Activated CD8-positive, alpha-beta T cell treated with anti-CD3 and anti-CD28 coated beads for 36 hours (primary cell): ENCODE results near the gene NDUFB5. TPM values are rescaled to one million over a fixed set of nuclear protein-coding genes. Genes with fewer than 3 reads are reported as not detected.

Experiments used
- ATAC-seq: fragments of 200-7000 bp; cut with Tn5 transposase; one replicate; pipeline ENCODE4 v1.10.0; 2021; ENCODE audit warnings: mild to moderate bottlenecking, moderate library complexity
- CTCF ChIA-PET: fragments of 350-600 bp; sonication (Branson Sonifier 250); formaldehyde crosslinking; loops from one replicate; lab custom pipeline; 2021; ENCODE audit warnings: antibody characterized with exemption; lab: Charles Lee
- POLR2A ChIA-PET: fragments of 350-600 bp; sonication (Branson Sonifier 250); formaldehyde crosslinking; loops from one replicate; lab custom pipeline; 2021; ENCODE audit warnings: antibody characterized with exemption; lab: Charles Lee
- DNase-seq: peaks from one replicate; pipeline ENCODE4 v3.0.0-alpha.2; 2020
- H3K27ac Mint-ChIP-seq: one replicate; pipeline ENCODE4 v1.8.0; 2021; ENCODE audit warnings: mild to moderate bottlenecking, mixed read lengths
- H3K27me3 Mint-ChIP-seq: one replicate; pipeline ENCODE4 v1.8.0; 2021; ENCODE audit warnings: mixed read lengths
- H3K36me3 Mint-ChIP-seq: one replicate; pipeline ENCODE4 v1.8.0; 2021; ENCODE audit warnings: low read depth, mixed read lengths
- H3K4me1 Mint-ChIP-seq: one replicate; pipeline ENCODE4 v1.8.0; 2021; ENCODE audit warnings: low read depth, mixed read lengths
- H3K4me3 Mint-ChIP-seq: one replicate; pipeline ENCODE4 v1.8.0; 2021; ENCODE audit warnings: mild to moderate bottlenecking, moderate library complexity, mixed read lengths
- H3K9me3 Mint-ChIP-seq: one replicate; pipeline ENCODE4 v1.8.0; 2021; ENCODE audit warnings: mixed read lengths
- intact Hi-C: fragments of 100-400 bp; cut with micrococcal nuclease; formaldehyde crosslinking; loops from one replicate; pipeline ENCODE4 v1.10.0; 2022
- total RNA-seq, 2 experiments: library from RNA; stranded (reverse); gene quantifications; one replicate each; pipeline ENCODE4 v1.2.3, GENCODE V29; 2021
- TF ChIP-seq, protein P1 (sequence below): fragments of 200-600 bp; IDR thresholded peaks from one replicate; pipeline ENCODE4 v1.8.0; 2022; ENCODE audit warnings: antibody characterized with exemption, mild to moderate bottlenecking

The NDUFB5 gene
- total RNA-seq, 2 experiments from 2014 or later = 110 to 113 TPM

DNA sequence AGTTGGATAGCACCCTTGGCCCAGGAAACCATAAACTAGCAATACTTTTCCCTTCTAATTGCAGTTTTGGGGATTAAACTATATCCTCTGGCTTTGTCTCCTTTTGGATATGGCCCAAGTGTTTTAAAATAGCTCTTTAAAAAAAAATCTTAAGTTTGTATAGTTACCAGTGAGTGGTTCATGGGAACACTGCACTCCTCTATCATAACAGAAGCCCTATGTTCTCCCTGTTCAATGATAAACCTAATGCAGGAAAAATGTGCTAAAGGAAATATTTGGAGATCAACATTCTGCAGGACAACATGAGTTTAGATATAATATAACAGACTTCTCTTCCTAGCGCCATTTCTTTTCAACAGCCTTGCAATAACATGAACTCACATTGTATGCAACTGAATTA lies 13.3 kb upstream of the NDUFB5 start:
- no peak overlapping the region for H3K27ac Mint-ChIP-seq
- DNase-seq (no peak), ATAC-seq (no peak)
- TF ChIP-seq, protein P1, sequence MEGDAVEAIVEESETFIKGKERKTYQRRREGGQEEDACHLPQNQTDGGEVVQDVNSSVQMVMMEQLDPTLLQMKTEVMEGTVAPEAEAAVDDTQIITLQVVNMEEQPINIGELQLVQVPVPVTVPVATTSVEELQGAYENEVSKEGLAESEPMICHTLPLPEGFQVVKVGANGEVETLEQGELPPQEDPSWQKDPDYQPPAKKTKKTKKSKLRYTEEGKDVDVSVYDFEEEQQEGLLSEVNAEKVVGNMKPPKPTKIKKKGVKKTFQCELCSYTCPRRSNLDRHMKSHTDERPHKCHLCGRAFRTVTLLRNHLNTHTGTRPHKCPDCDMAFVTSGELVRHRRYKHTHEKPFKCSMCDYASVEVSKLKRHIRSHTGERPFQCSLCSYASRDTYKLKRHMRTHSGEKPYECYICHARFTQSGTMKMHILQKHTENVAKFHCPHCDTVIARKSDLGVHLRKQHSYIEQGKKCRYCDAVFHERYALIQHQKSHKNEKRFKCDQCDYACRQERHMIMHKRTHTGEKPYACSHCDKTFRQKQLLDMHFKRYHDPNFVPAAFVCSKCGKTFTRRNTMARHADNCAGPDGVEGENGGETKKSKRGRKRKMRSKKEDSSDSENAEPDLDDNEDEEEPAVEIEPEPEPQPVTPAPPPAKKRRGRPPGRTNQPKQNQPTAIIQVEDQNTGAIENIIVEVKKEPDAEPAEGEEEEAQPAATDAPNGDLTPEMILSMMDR = no peak
- no peak overlapping the region for H3K4me3 Mint-ChIP-seq
- H3K27me3 Mint-ChIP-seq = no peaks in the 10 kb centered on the region
- ChIA-PET CTCF (interaction anchor here (1.5 kb wide), 1 partner anchor 14 kb away, joined by 5 read pairs; the partner anchor contains the start of gene NDUFB5), POLR2A (no interaction called here)
- peaks cover 28% of the 10 kb centered on the region for H3K36me3 Mint-ChIP-seq
- intact Hi-C loops = no loop called here
- no peaks in the 10 kb centered on the region for H3K9me3 Mint-ChIP-seq
- H3K4me1 Mint-ChIP-seq = peaks cover 8% of the 10 kb centered on the region

DNA sequence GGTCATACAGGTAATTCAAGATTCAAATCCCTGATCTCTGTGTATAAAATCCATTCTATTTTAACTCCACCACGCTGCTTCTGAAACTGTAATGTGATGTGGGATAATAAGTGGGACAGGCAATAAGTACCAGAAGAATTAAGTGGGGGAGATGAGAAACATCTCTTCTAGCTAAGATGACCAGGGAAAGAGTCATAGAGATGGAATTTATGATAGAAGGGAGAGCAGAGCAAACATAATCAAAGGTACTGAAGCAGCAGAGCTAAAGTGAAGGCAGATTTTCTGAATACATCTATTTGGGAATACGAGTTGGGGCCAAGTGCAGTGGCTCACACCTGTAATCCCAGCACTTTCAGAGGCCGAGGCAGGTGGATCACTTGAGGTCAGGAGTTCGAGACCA lies 5.1 kb upstream of the NDUFB5 start:
- POLR2A ChIA-PET = interaction anchor here (0.6 to 1.3 kb wide), 2 partner anchors 54 to 252 kb away, joined by 3 read pairs; no protein-coding TSS in a partner anchor
- intact Hi-C loops = no loop called here
- CTCF ChIA-PET = no interaction called here
- Mint-ChIP-seq H3K27ac (no peak overlapping the region), H3K4me3 (no peak overlapping the region), H3K4me1 (peaks cover 6% of the 10 kb centered on the region), H3K36me3 (peaks cover 25% of the 10 kb centered on the region), H3K9me3 (no peaks in the 10 kb centered on the region), H3K27me3 (no peaks in the 10 kb centered on the region)
- TF ChIP-seq, protein P1 = no peak
- no peak for ATAC-seq
- no peak for DNase-seq

DNA sequence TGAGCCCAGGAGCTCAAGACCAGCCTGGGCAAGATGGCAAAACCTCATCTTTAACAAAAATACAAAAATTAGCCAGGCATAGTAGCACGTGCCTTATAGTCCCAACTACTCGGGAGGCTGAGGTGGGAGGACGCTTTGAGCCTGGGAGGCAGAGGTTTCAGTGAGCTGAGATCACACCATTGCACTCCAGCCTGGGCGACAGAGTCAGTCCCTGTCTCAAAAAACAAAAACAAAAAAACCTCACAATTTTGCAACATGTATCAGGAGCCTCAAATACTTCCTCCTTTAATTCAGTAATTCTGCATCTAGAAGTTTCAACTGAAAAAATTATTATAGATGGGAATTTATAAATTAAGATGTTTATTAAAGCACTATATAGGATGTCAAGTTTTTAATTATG lies 1.3 kb upstream of the NDUFB5 start:
- H3K4me3 Mint-ChIP-seq = peak overlapping the region; percentile 97

DNA sequence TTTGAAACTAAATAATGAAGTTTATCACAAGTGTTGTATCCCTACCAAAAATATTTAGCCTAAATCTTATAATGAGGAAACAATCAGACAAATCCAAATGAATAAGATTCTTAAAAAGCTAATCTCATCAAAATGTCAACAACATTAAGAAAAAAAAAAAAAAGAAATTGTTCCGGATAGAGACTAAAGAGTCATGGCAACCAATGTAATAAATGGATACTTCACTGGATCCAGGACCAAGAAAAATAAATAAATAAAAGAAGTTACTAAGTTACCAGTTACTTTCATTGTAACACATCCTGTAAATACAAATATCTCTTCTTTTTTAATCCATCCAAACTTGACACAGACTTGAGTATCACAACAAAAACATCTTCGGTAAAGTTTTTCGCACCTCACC lies 763 bp upstream of the NDUFB5 start:
- DNase-seq = no peak
- TF ChIP-seq, protein P1 = no peak
- Mint-ChIP-seq H3K4me3 (peak overlapping the region; percentile 97), H3K9me3 (no peaks in the 10 kb centered on the region), H3K36me3 (peaks cover 27% of the 10 kb centered on the region), H3K4me1 (peaks cover 27% of the 10 kb centered on the region), H3K27ac (peak overlapping the region; percentile 100), H3K27me3 (no peaks in the 10 kb centered on the region)
- ChIA-PET CTCF (interaction anchor here (0.8 kb wide), 2 partner anchors 14 to 240 kb away, joined by 3 read pairs; no protein-coding TSS in a partner anchor), POLR2A (interaction anchor here (0.8 to 1.4 kb wide), 3 partner anchors 50 to 533 kb away, joined by 3 read pairs; partner anchors contain the start of gene ZMAT3)
- no peak for ATAC-seq
- intact Hi-C loops = loop anchor here (5.0 kb wide), 2 partner anchors 42 to 48 kb away; partner anchors contain the start of genes ACTL6A and USP13

More for the DNA sequence above, 1.3 kb upstream of the NDUFB5 start:
- ChIA-PET CTCF (interaction anchor here (0.8 kb wide), 2 partner anchors 15 to 240 kb away, joined by 3 read pairs; no protein-coding TSS in a partner anchor), POLR2A (interaction anchor here (0.6 to 1.0 kb wide), 2 partner anchors 50 to 280 kb away, joined by 3 read pairs; partner anchors contain the start of gene ZNF639)
- intact Hi-C loops = loop anchor here (5.0 kb wide), 2 partner anchors 41 to 49 kb away; partner anchors contain the start of genes ACTL6A and USP13
- TF ChIP-seq, protein P1 = no peak
- DNase-seq (no peak), ATAC-seq (no peak)
- peaks cover 31% of the 10 kb centered on the region for H3K36me3 Mint-ChIP-seq
- H3K27me3 Mint-ChIP-seq = no peaks in the 10 kb centered on the region
- H3K4me1 Mint-ChIP-seq = peaks cover 24% of the 10 kb centered on the region
- no peaks in the 10 kb centered on the region for H3K9me3 Mint-ChIP-seq
- H3K27ac Mint-ChIP-seq = no peak overlapping the region

DNA sequence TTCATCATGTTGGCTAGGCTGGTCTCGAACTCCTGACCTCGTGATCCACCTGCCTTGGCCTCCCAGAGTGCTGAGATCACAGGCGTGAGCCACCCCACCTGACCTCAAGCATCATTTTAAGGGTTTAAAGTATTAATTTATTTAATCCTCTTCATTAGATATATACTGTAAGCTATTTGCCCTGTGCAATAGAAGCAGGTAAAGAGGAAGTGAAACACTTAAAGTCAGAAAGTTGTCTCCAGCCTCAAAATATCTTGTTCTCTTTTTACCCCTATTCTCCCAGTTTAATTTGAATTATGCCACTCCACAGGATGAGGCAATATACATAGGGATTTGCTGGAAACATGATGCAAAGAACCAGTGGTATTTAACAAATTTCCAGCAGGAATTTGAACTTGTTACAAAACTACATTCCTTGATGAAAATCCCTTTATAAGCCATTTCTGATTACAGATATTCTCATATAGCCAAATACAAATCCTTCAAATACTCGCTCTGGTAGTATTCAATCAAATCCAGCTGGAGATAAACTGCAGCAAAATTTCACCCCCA lies 2.0 kb downstream of the NDUFB5 start:
- intact Hi-C loops = no loop called here
- TF ChIP-seq, protein P1 = no peak
- Mint-ChIP-seq H3K4me1 (peaks cover 36% of the 10 kb centered on the region), H3K4me3 (peak overlapping the region; percentile 48), H3K36me3 (peaks cover 26% of the 10 kb centered on the region), H3K9me3 (no peaks in the 10 kb centered on the region), H3K27me3 (no peaks in the 10 kb centered on the region), H3K27ac (peak overlapping the region; percentile 86)
- no peak for ATAC-seq
- DNase-seq = no peak
- ChIA-PET CTCF (interaction anchor here (0.6 to 2.1 kb wide), 3 partner anchors 27 to 46 kb away, joined by 3 to 6 read pairs (median 3); partner anchors contain the start of genes ACTL6A and USP13), POLR2A (no interaction called here)
